Neural cell (in vitro differentiated cells): ENCODE results near the gene FGF12.

Experiments
- CTCF ChIP-seq: fragments of 450-650 bp; IDR thresholded peaks from 2 replicates; pipeline ENCODE4 v1.5.1; 2014; ENCODE audit warnings: antibody characterized with exemption, mild to moderate bottlenecking, moderate library complexity; ENCODE audit not compliant: poor library complexity, severe bottlenecking
- REST ChIP-seq: IDR thresholded peaks from 2 replicates; pipeline ENCODE4 v1.6.1; 2012; ENCODE audit warnings: borderline replicate concordance

- TF ChIP-seq REST (no peak), CTCF (no peak)
These were observed 451.5 kb downstream of the FGF12 start for GRCh38 chr3:192275741-192276355.
